OCI-LY3 (cell line): ENCODE measurements around the gene PGAM5.

Source experiments
- H2AFZ ChIP-seq: fragments of 200-600, 300-600 bp; shearing (Covaris generic); 2 replicates; pipeline ENCODE4 v1.6.0; 2014; ENCODE audit warnings: antibody characterized with exemption, low read depth, low read length
- H3K27ac ChIP-seq: fragments of 200-600, 300-600 bp; sonication (generic); 2 replicates; pipeline ENCODE4 v1.5.1; 2014; ENCODE audit warnings: mild to moderate bottlenecking, low read length, moderate library complexity, mixed read lengths
- H3K27me3 ChIP-seq: fragments of 200-600, 300-600 bp; sonication (generic); 2 replicates; pipeline ENCODE4 v1.6.1; 2014; ENCODE audit warnings: low read depth, low read length, mixed read lengths
- H3K36me3 ChIP-seq: fragments of 200-600, 300-600 bp; sonication (generic); replicated peaks from 2 replicates; pipeline ENCODE3; 2014; ENCODE audit warnings: low read depth, low read length, mixed read lengths
- H3K4me1 ChIP-seq: fragments of 300-600, 200-600 bp; sonication (generic); 2 replicates; pipeline ENCODE4 v1.6.1; 2014; ENCODE audit warnings: low read length, mixed read lengths
- H3K4me2 ChIP-seq: fragments of 200-600, 300-600 bp; sonication (generic); 2 replicates; pipeline ENCODE4 v1.6.1; 2014; ENCODE audit warnings: low read length, mixed read lengths
- H3K4me3 ChIP-seq: fragments of 300-600, 200-600 bp; sonication (generic); 2 replicates; pipeline ENCODE4 v1.5.1; 2014; ENCODE audit warnings: antibody characterized with exemption, mild to moderate bottlenecking, low read length, moderate library complexity
- H3K79me2 ChIP-seq: fragments of 300-600, 200-600 bp; shearing (Covaris generic); 2 replicates; pipeline ENCODE4 v1.6.1; 2014; ENCODE audit warnings: mild to moderate bottlenecking, low read length, mixed read lengths
- H3K9ac ChIP-seq: fragments of 300-600, 200-600 bp; shearing (Covaris generic); 2 replicates; pipeline ENCODE4 v1.6.0; 2014; ENCODE audit warnings: mild to moderate bottlenecking, low read length, moderate library complexity
- H3K9me3 ChIP-seq: fragments of 200-600, 300-600 bp; shearing (Covaris generic); 2 replicates; pipeline ENCODE4 v1.6.1; 2014; ENCODE audit warnings: low read length, mixed read lengths; ENCODE audit not compliant: insufficient read depth
- H4K20me1 ChIP-seq: fragments of 200-600, 300-600 bp; sonication (generic); 2 replicates; pipeline ENCODE4 v1.6.1; 2016; ENCODE audit warnings: low read length, mixed read lengths; ENCODE audit not compliant: insufficient read depth
- EZH2phosphoT487 ChIP-seq: fragments of 200-600 bp; shearing (Covaris generic); IDR thresholded peaks from 2 replicates; pipeline ENCODE4 v1.6.1; 2018; ENCODE audit warnings: antibody characterized with exemption, mixed run types, low read depth
- TF ChIP-seq, protein P1 (sequence below): fragments of 200-600, 300-600 bp; sonication (generic); IDR thresholded peaks from 2 replicates; pipeline ENCODE4 v1.5.1; 2014; ENCODE audit warnings: antibody characterized with exemption, low read length, low read depth

The PGAM5 gene

DNA sequence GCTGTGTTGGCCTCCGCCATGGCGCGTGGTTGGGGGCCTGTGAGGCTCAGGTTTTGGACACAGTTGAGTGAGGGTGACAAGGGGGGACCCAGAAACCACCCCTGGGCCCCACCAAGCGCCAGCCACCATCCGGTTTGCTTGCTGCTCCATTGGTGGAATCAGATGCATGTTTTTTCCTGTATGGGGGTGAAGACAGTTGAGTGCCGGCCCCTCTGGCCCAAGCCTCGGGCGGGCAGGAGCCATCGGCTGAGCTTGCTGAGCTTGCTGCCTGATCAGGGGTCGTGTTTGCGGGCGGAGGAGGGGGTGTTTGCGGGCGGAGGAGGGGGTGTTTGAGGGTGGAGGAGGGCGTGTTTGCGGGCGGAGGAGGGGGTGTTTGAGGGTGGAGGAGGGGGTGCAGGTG lies 6.4 kb downstream of the PGAM5 start:
- peaks cover 2% of the 10 kb centered on the region; the same call in 1 of the 2 replicates for H3K4me1 ChIP-seq
- H3K27ac ChIP-seq = no peak overlapping the region
- H3K36me3 ChIP-seq = peaks cover 58% of the 10 kb centered on the region
- H2AFZ ChIP-seq = no peak overlapping the region
- H3K9me3 ChIP-seq = no peaks in the 10 kb centered on the region
- no peak overlapping the region for H3K4me2 ChIP-seq
- H3K9ac ChIP-seq = no peak overlapping the region
- TF ChIP-seq, protein P1, sequence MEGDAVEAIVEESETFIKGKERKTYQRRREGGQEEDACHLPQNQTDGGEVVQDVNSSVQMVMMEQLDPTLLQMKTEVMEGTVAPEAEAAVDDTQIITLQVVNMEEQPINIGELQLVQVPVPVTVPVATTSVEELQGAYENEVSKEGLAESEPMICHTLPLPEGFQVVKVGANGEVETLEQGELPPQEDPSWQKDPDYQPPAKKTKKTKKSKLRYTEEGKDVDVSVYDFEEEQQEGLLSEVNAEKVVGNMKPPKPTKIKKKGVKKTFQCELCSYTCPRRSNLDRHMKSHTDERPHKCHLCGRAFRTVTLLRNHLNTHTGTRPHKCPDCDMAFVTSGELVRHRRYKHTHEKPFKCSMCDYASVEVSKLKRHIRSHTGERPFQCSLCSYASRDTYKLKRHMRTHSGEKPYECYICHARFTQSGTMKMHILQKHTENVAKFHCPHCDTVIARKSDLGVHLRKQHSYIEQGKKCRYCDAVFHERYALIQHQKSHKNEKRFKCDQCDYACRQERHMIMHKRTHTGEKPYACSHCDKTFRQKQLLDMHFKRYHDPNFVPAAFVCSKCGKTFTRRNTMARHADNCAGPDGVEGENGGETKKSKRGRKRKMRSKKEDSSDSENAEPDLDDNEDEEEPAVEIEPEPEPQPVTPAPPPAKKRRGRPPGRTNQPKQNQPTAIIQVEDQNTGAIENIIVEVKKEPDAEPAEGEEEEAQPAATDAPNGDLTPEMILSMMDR = no peak
- no peak for TF ChIP-seq EZH2phosphoT487
- peaks cover 43% of the 10 kb centered on the region for H3K79me2 ChIP-seq
- H3K4me3 ChIP-seq = no peak overlapping the region
- H4K20me1 ChIP-seq = peaks cover 7% of the 10 kb centered on the region
- H3K27me3 ChIP-seq = no peaks in the 10 kb centered on the region

DNA sequence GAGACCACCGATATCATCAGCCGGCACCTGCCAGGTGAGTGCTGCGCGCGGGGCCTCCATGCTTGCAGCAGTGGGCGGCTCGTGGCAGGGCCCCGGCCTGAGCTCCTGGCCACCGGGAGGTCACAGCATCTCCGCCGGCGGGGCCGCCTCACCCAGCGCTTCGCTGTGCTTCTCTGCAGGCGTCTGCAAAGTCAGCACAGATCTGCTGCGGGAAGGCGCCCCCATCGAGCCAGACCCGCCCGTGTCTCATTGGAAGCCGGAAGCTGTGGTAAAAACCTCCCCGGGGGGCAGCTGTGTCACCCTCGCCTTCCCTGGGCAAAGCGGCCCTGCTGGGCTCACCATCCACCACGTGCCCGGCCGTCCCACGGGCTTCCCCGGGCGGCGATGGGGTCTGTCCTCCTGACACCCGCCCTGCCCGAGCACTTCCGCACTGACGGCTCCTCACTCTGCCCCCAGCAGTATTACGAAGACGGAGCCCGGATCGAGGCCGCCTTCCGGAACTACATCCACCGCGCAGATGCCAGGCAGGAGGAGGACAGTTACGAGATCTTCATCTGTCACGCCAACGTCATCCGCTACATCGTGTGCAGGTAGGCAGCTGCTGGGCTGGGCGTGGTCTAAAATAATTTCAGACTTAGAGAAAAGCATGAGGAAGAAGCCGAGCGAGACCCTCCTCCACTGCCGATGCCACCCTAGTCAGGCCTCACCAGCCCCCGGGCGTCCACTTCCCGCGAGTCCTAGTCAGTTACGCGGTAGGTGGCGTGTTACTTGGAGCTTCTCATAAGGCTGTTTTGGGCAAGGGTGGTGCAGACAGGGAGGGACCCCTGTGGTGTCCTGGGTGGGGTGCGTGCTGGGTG lies 7.1 kb downstream of the PGAM5 start:
- Histone ChIP-seq H2AFZ (no peak overlapping the region), H3K9ac (no peak overlapping the region), H4K20me1 (peaks cover 7% of the 10 kb centered on the region), H3K27me3 (no peaks in the 10 kb centered on the region), H3K4me2 (no peak overlapping the region), H3K79me2 (peaks cover 35% of the 10 kb centered on the region), H3K4me1 (no peaks in the 10 kb centered on the region), H3K27ac (no peak overlapping the region), H3K4me3 (no peak overlapping the region), H3K9me3 (no peaks in the 10 kb centered on the region), H3K36me3 (peaks cover 62% of the 10 kb centered on the region)
- TF ChIP-seq, protein P1 = no peak

DNA sequence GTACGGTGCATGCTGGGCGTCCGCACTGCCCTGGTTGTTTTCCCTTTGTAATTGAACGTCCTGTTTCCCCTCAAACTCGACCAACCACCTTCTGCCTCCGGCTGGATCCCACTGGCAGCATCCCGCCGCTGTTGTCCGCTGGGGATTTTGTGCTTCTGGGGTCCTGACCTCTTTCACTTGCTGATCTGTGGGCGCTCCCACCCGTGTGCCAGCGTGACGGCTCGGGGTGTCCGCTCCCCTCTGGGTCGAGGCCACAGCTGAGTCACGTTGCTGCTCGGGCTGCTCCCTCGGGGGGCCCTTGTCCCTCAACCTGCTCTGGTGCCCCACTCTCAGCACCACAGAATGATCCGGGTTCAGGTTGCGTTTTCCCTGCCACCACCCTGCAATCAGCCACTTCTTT lies 8.0 kb downstream of the PGAM5 start:
- H3K4me2 ChIP-seq = no peak overlapping the region
- H3K4me1 ChIP-seq = no peaks in the 10 kb centered on the region
- H3K9me3 ChIP-seq = no peaks in the 10 kb centered on the region
- H3K4me3 ChIP-seq = no peak overlapping the region
- H3K9ac ChIP-seq = no peak overlapping the region
- no peak for TF ChIP-seq EZH2phosphoT487
- TF ChIP-seq, protein P1 = no peak
- H4K20me1 ChIP-seq = peaks cover 7% of the 10 kb centered on the region
- H3K27me3 ChIP-seq = no peaks in the 10 kb centered on the region
- no peak overlapping the region for H2AFZ ChIP-seq
- H3K36me3 ChIP-seq = peaks cover 66% of the 10 kb centered on the region
- peaks cover 26% of the 10 kb centered on the region for H3K79me2 ChIP-seq
- no peak overlapping the region for H3K27ac ChIP-seq

DNA sequence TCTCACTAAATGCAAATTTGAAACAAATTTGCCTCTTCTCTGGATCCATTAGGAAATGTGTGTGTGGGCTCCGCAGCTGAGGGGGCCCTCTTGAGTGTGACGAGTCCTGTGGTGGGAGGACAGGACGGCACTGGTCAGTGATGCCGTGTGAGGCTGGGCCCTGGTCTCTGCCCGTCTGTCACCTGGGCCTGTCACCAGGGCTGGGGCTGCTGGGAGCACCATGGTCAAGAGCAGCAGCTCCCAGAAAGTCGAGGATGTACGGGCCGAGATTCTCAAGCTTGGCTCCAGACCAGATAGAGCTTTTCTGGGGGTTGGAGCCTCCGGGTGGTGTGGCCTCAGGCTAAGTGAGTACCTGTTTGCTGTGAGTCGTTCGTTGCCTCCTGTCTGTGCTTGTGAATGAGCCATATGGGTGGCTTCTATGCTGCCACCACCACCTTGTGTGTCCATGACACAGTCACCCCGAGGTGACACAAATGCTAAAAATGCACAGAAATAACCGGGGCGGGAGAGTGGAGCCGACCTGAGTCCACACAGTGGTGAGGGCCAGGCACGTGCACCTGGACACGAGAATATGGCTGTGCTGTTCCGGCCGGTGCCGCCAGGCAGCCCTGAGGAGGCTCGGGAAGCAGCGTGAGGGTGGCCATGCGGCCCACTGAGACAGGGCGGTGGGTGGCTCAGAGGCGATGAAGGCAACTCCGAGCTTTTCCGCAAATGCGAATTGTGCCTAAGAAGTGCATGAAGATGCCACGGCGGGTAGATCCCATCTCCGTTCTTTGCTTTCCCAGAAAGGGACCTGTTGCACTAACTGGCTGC lies 8.7 kb downstream of the PGAM5 start:
- Histone ChIP-seq H2AFZ (no peak overlapping the region), H3K36me3 (peaks cover 70% of the 10 kb centered on the region), H3K9me3 (no peaks in the 10 kb centered on the region), H3K4me1 (no peaks in the 10 kb centered on the region), H3K4me3 (no peak overlapping the region), H4K20me1 (peaks cover 5% of the 10 kb centered on the region), H3K79me2 (peaks cover 19% of the 10 kb centered on the region), H3K27me3 (no peaks in the 10 kb centered on the region), H3K9ac (no peak overlapping the region), H3K27ac (no peak overlapping the region), H3K4me2 (no peak overlapping the region)
- TF ChIP-seq EZH2phosphoT487 = no peak
- TF ChIP-seq, protein P1 = no peak
